ENCODE data around the gene TUBA4B. TPM values are rescaled to one million over a fixed set of nuclear protein-coding genes. Genes with fewer than 3 reads are reported as not detected.
A peak's percentile ranks its signal among the peaks of the same experiment; 100 is the strongest.
"Not testable (repeated sequence)": the region's sequence is repeated elsewhere in the genome, so short reads cannot be mapped to it uniquely, and the experiment has no call there.

TUBA4B gene
- total RNA-seq, 1 donor from 2014 or later = 3.5 TPM

DNA sequence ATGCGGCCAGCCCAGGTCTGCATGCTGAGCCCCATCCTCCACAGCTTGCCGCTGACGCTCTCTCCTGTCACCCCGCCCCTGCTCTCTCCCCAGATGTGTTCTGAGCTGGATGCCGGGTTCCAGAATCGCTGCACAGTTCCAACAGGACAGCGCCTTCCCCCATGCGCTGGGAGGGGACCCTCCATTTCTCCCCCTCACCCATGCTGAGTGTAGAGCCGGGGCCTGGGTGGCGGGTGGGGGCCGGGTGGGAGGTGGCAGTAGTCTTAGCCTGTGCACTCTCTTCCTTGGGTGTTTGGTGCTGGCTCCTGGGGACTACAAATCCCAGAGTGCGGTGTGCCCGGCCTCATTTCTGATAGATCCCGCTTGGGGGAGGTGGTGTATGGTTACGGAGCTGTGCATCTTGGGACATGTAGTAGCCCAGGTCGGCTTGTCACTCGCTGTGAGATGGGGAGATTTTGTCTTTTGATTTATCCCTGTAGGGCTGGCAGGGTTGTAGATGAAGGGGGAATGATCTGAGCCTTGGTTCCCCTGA, 32.9 kb downstream of the TUBA4B start:
- Histone ChIP-seq H3K9me3 (no peaks in the 10 kb centered on the region), H3K4me1 (peaks cover 7% of the 10 kb centered on the region), H3K27ac (no peak overlapping the region), H3K27me3 (ENCODE audit: low read depth) (no peaks in the 10 kb centered on the region), H3K4me3 (no peak overlapping the region), H3K36me3 (peaks cover 55% of the 10 kb centered on the region)
- DNase-seq (no peak), ATAC-seq (peak in 1 of 2 donors; percentile 4)
- TF ChIP-seq, protein P1, sequence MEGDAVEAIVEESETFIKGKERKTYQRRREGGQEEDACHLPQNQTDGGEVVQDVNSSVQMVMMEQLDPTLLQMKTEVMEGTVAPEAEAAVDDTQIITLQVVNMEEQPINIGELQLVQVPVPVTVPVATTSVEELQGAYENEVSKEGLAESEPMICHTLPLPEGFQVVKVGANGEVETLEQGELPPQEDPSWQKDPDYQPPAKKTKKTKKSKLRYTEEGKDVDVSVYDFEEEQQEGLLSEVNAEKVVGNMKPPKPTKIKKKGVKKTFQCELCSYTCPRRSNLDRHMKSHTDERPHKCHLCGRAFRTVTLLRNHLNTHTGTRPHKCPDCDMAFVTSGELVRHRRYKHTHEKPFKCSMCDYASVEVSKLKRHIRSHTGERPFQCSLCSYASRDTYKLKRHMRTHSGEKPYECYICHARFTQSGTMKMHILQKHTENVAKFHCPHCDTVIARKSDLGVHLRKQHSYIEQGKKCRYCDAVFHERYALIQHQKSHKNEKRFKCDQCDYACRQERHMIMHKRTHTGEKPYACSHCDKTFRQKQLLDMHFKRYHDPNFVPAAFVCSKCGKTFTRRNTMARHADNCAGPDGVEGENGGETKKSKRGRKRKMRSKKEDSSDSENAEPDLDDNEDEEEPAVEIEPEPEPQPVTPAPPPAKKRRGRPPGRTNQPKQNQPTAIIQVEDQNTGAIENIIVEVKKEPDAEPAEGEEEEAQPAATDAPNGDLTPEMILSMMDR (IDR thresholded peaks at IDR 0.05) = no peak
- intact Hi-C loops (cut with DNase I) = no loop called here

DNA sequence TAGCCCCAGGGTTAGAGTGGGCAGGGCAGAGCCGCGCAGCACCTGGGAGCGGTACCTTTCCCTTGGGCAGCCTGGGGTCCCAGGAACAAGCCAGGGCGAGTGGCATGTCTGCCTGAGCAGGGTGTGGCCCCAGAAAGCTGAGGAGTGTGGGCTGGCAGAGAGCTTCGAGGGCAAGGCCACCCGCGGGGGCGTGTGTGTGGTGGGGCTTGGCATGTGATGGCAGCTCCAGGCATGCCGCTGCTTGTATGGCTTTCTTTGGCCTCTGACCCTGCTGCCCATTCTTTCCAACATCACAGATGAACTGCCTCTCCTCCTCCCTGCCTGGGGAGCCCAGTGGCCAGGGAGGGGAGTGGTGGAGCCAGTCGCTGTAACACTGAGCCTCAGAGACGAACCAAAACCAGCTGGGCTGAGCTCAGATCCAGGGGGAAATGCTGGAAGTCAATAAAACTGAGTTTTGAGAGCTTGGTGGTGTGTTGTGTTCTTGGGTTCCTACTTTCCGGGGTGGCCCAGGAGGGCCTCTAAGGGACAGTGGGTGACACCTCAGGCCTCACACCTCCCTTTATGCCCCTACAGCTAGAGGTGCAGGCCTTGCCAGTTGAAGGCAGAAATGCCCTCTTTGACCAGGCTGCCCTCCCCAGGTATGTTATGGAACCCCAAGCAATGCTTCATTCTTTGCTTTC, 33.5 kb downstream of the TUBA4B start:
- intact Hi-C loops (cut with DNase I) = no loop called here
- DNase-seq (no peak), ATAC-seq (peak in 1 of 2 donors; percentile 8)
- no peak overlapping the region for H3K4me3 ChIP-seq
- H3K9me3 ChIP-seq = no peaks in the 10 kb centered on the region
- no peaks in the 10 kb centered on the region for H3K27me3 ChIP-seq (ENCODE audit: low read depth)
- TF ChIP-seq, protein P1 (IDR thresholded peaks at IDR 0.05) = no peak
- peaks cover 48% of the 10 kb centered on the region for H3K36me3 ChIP-seq
- peaks cover 7% of the 10 kb centered on the region for H3K4me1 ChIP-seq
- no peak overlapping the region for H3K27ac ChIP-seq

DNA sequence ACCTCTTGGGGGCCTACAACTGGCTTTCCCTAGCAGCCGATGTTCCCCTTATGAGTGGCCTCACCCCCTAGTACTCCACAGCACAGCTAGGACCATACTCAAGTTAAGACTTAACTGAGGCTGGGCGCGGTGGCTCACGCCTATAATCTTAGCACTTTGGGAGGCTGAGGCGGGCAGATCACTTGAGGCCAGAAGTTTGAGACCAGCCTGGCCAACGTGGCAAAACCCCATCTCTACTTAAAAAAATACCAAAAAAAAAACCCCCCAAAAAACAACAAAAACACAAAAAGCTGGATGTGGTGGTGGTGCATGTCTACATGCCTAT, 34.0 kb downstream of the TUBA4B start:
- DNase-seq; H3K27me3 ChIP-seq (ENCODE audit: low read depth); H3K4me1 ChIP-seq; ATAC-seq; H3K27ac ChIP-seq; intact Hi-C loops (cut with DNase I); H3K9me3 ChIP-seq; H3K4me3 ChIP-seq: not testable (repeated sequence)
- H3K36me3 ChIP-seq = peaks cover 43% of the 10 kb centered on the region

DNA sequence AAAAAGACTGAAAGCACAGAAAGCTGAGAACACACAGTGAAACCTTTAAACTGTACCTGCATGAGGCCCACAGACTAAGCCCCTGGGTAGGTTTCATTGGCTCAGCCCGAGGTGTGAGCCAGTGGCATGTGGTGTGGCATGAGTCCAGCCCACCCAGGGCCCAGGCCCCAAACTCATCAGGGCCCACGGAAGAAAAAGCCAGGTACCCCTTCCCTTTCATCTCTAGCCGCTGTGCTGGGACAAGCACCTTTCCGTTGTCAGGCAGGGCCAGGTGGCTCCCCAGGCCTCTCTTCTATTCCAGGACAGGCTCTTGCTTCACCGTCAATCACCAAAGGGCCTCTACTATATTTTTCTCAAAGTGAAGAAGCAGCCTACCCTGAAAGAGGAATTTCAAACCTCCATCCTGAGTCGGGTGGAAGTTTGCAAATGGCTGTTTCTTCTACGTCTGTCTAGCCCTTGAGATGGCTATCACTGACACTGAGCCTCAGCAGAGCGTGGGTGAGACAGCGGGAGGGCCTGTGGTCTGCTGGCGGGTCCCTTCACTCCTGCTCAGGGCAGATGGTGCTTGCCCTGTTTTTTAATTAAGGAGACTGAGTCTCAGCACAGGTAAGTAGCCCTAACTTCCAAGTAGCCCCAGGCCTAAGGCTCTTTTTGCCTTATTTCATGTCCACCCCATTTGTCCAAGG, 34.7 kb downstream of the TUBA4B start:
- Histone ChIP-seq H3K27ac (no peak overlapping the region), H3K4me3 (no peak overlapping the region), H3K4me1 (peaks cover 7% of the 10 kb centered on the region), H3K27me3 (ENCODE audit: low read depth) (no peaks in the 10 kb centered on the region), H3K9me3 (no peaks in the 10 kb centered on the region), H3K36me3 (peaks cover 37% of the 10 kb centered on the region)
- TF ChIP-seq, protein P1 (IDR thresholded peaks at IDR 0.05) = no peak
- no peak for DNase-seq
- ATAC-seq = no peak
- intact Hi-C loops (cut with DNase I) = no loop called here

DNA sequence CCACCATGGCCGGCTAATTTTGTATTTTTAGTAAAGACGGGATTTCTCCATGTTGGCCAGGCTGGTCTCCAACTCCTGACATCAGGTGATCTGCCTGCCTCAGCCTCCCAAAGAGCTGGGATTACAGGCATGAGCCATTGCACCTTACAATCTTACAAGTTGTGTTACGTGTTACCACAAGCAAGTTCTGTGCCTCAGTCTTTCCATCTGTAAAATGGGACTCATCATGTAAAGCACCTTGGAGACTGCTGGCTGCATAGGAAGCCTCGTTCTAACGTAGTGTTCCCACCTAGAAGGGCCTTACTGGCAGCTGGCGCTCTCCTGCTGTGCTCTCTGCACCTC, 36.1 kb downstream of the TUBA4B start:
- TF ChIP-seq, protein P1 (IDR thresholded peaks at IDR 0.05) = no peak
- no peaks in the 10 kb centered on the region for H3K9me3 ChIP-seq
- H3K4me3 ChIP-seq = no peak overlapping the region
- H3K36me3 ChIP-seq = peaks cover 22% of the 10 kb centered on the region
- no peak for ATAC-seq
- H3K27me3 ChIP-seq (ENCODE audit: low read depth) = no peaks in the 10 kb centered on the region
- DNase-seq = no peak
- peaks cover 10% of the 10 kb centered on the region for H3K4me1 ChIP-seq
- intact Hi-C loops (cut with DNase I) = no loop called here
- no peak overlapping the region for H3K27ac ChIP-seq
